RWPE2 (cell line): ENCODE results near the gene KBTBD2.
"Not testable (repeated sequence)": the region's sequence is repeated elsewhere in the genome, so short reads cannot be mapped to it uniquely, and the experiment has no call there.

Experiments
- ATAC-seq: fragments of 200-7000 bp; cut with Tn5 transposase; 3 replicates; pipeline ENCODE4 v1.9.1; 2021; ENCODE audit warnings: low read depth
- DNase-seq: peaks from one replicate; pipeline ENCODE4 v3.0.0-alpha.2; 2020; ENCODE audit warnings: low spot score
- H3K27ac ChIP-seq: fragments of 450-650 bp; 2 replicates; pipeline ENCODE4 v1.5.1; 2017; ENCODE audit warnings: mild to moderate bottlenecking; ENCODE audit not compliant: poor library complexity, severe bottlenecking
- H3K27me3 ChIP-seq: fragments of 250-450 bp; sonication (Bioruptor Pico); 2 replicates; pipeline ENCODE4 v1.5.1; 2021; ENCODE audit warnings: mild to moderate bottlenecking, moderate library complexity; ENCODE audit not compliant: insufficient read depth, poor library complexity, severe bottlenecking
- H3K36me3 ChIP-seq: fragments of 250-450 bp; sonication (Bioruptor Pico); 2 replicates; pipeline ENCODE4 v1.5.1; 2020; ENCODE audit warnings: low read depth, mild to moderate bottlenecking, moderate library complexity
- H3K4me1 ChIP-seq: fragments of 250-450 bp; sonication (Bioruptor Pico); 2 replicates; pipeline ENCODE4 v1.5.1; 2021; ENCODE audit warnings: mild to moderate bottlenecking, moderate library complexity; ENCODE audit not compliant: insufficient read depth, poor library complexity, severe bottlenecking
- H3K4me3 ChIP-seq: fragments of 250-450 bp; sonication (Bioruptor Pico); 2 replicates; pipeline ENCODE4 v1.5.1; 2021; ENCODE audit warnings: mild to moderate bottlenecking, moderate library complexity; ENCODE audit not compliant: severe bottlenecking
- H3K9me3 ChIP-seq: fragments of 250-450 bp; sonication (Bioruptor Pico); 2 replicates; pipeline ENCODE4 v1.5.1; 2021; ENCODE audit warnings: mild to moderate bottlenecking, moderate library complexity; ENCODE audit not compliant: severe bottlenecking

Gene KBTBD2

DNA sequence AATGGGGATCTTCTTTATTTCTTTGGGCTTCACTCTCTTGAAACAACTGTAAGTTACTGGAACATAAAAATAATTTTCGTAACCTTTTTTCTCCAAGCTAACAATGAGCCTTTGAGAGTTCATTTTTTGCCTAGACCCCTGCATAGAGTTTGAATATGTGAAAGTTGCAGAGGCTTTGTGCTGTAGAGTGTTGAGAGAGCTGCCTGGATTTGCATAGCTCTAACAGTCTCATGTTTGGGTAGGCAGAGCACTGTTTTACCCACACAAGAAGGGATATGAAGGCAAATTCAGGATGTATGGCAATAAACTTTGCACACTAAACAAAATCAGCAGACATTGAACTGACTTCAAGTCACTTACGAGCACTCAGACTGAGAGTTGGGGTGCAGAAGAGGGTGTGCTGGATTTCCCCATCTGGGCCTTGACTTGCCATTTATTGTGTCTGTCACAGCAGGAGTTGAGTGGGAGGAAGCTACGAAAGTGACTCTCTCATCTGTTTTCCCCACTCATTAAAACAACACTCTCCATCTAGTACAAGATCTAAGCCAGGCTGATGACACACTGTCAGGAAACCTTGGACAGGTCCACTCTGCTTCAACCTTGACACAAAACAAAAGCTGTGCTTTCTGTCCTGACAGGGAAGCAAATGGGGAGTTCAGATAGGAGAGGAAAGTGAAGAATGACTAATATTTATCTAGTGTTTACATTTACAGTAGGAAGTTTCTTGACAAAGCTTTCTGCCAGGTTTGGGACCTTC is 62.4 kb downstream of the KBTBD2 start:
- H3K4me3 ChIP-seq, ATAC-seq, H3K27me3 ChIP-seq, H3K4me1 ChIP-seq, DNase-seq, H3K27ac ChIP-seq, H3K9me3 ChIP-seq, H3K36me3 ChIP-seq: not testable (repeated sequence)
